SU-DHL-6 (cell line): ENCODE data around the gene AANAT.

Experiments
- CTCF ChIP-seq: fragments of 200-600 bp; sonication (generic); IDR thresholded peaks from one replicate; pipeline ENCODE4 v1.5.1; 2017; ENCODE audit warnings: antibody characterized with exemption, mild to moderate bottlenecking, low read length, moderate library complexity; ENCODE audit not compliant: insufficient read depth, poor library complexity, severe bottlenecking
- EZH2phosphoT487 ChIP-seq: fragments of 200-600 bp; sonication (generic), shearing (Covaris generic); conservative IDR thresholded peaks from 2 replicates; pipeline ENCODE4 v1.6.1; 2018; ENCODE audit warnings: mild to moderate bottlenecking, antibody characterized with exemption, low read length, moderate library complexity, mixed read lengths

GRCh38 chr17:76437467-76438402 lies 29.7 kb upstream of the AANAT start:
- no peak for TF ChIP-seq CTCF
- TF ChIP-seq EZH2phosphoT487: no peak
